Panc1 (cell line): ENCODE data around the gene PLA2G4C. TPM values are rescaled to one million over a fixed set of nuclear protein-coding genes. Genes with fewer than 3 reads are reported as not detected.

ENCODE experiments used
- ATAC-seq: fragments of 200-7000 bp; cut with Tn5 transposase; 2 replicates; pipeline ENCODE4 v1.9.1; 2020; ENCODE audit warnings: mild to moderate bottlenecking, moderate library complexity
- BruUV-seq: library from RNA; stranded (reverse); fragments of 400-500 nt; replicated peaks from 2 replicates; lab custom pipeline; 2021; lab: Mats Ljungman, UMichigan
- CTCF ChIA-PET: fragments of 300-600 bp; sonication (Branson Sonifier 250); formaldehyde crosslinking; loops from one replicate; lab custom pipeline; 2022; ENCODE audit warnings: antibody characterized with exemption; lab: Charles Lee
- POLR2A ChIA-PET: fragments of 300-600 bp; sonication (Branson Sonifier 250); formaldehyde crosslinking; loops from one replicate; lab custom pipeline; 2022; ENCODE audit warnings: antibody characterized with exemption; lab: Charles Lee
- DNase-seq: peaks from one replicate; pipeline ENCODE4 v3.0.0-alpha.2; 2010; ENCODE audit warnings: low read depth, low spot score
- H3K27ac ChIP-seq: 2 replicates; pipeline ENCODE4 v1.5.1; 2011; ENCODE audit warnings: mild to moderate bottlenecking, low read length, inconsistent platforms
- H3K27me3 ChIP-seq: fragments of 200-500 bp; sonication (Bioruptor generic); 2 replicates; pipeline ENCODE4 v1.6.0; 2014; ENCODE audit warnings: low read length, inconsistent platforms; ENCODE audit not compliant: control insufficient read depth, insufficient read depth
- H3K36me3 ChIP-seq: fragments of 200-500 bp; sonication (Bioruptor generic); 2 replicates; pipeline ENCODE4 v1.5.1; 2014; ENCODE audit warnings: inconsistent platforms, mild to moderate bottlenecking, low read length, moderate library complexity; ENCODE audit not compliant: control insufficient read depth, insufficient read depth
- H3K4me1 ChIP-seq: 2 replicates; pipeline ENCODE4 v1.5.1; 2011; ENCODE audit warnings: inconsistent platforms, mild to moderate bottlenecking, low read length, moderate library complexity; ENCODE audit not compliant: control insufficient read depth, insufficient read depth
- H3K4me3 ChIP-seq, 2 experiments: 2 replicates each; pipeline ENCODE4 v1.5.1; 2011 to 2012; ENCODE audit warnings: low read depth in 2 of 2, low read length in 2 of 2, mild to moderate bottlenecking in 2 of 2, inconsistent platforms in 1 of 2, moderate library complexity in 1 of 2
- H3K9me3 ChIP-seq: fragments of 200-500 bp; sonication (Bioruptor generic); 2 replicates; pipeline ENCODE4 v1.5.1; 2014; ENCODE audit warnings: low read depth, mild to moderate bottlenecking, inconsistent platforms, low read length, moderate library complexity; ENCODE audit not compliant: control insufficient read depth, insufficient read depth
- POLR2AphosphoS5 ChIP-seq: IDR thresholded peaks from 2 replicates; pipeline ENCODE4 v1.6.1; 2012; ENCODE audit warnings: mild to moderate bottlenecking, low read depth, low read length, moderate library complexity
- SIN3A ChIP-seq: IDR thresholded peaks from 2 replicates; pipeline ENCODE4 v1.6.1; 2012; ENCODE audit warnings: low read depth, mild to moderate bottlenecking, low read length, moderate library complexity, borderline replicate concordance; ENCODE audit not compliant: insufficient read depth
- TCF7L2 ChIP-seq: IDR thresholded peaks from 2 replicates; pipeline ENCODE4 v1.6.1; 2011; ENCODE audit warnings: mild to moderate bottlenecking, low read depth, low read length, inconsistent platforms
- in situ Hi-C: cut with HindIII; loops from 2 replicates; pipeline ENCODE4 v1.10.0; 2016; ENCODE audit warnings: low sequenced_read_pairs, low pct_unique_long_range_greater_than_20kb
- intact Hi-C: fragments of 100-400 bp; cut with micrococcal nuclease; formaldehyde crosslinking; loops from one replicate; pipeline ENCODE4 v1.10.0; 2022; ENCODE audit not compliant: unreplicated experiment
- total RNA-seq: library from RNA; stranded (reverse); gene quantifications from one replicate; pipeline ENCODE4 v1.2.1, GENCODE V29; 2021; ENCODE audit not compliant: unreplicated experiment
- TF ChIP-seq, protein P1 (sequence below): fragments of 450-650 bp; IDR thresholded peaks from 2 replicates; pipeline ENCODE4 v1.5.1; 2017; ENCODE audit warnings: mild to moderate bottlenecking
- TF ChIP-seq, protein P2 (sequence below), 2 experiments: IDR thresholded peaks; 2 replicates each; pipeline ENCODE4 v1.6.1; 2011 to 2012; ENCODE audit warnings: low read depth in 2 of 2, control low read depth in 1 of 2, low read length in 1 of 2, mild to moderate bottlenecking in 1 of 2, moderate library complexity in 1 of 2; ENCODE audit not compliant: insufficient read depth in 1 of 2

Gene PLA2G4C
- total RNA-seq, 1 experiment from 2014 or later = 2.0 TPM

DNA sequence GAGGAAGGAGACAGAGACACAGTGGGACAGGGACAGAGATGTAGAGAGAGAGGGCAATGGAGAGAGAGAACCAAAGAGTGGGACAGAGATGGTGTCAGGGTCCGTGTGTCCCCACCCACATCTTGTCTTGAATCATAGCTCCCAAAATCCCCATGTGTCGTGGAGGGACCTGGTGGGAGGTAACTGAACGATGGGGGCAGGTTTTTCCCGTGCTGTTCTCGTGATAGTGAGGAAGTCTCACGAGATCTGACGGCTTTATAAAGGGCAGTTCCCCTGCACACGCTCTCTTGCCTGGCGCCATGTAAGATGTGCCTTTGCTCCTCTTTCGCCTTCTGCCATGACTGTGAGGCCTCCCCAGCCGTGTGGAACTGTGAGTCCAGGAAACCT lies 7.5 kb upstream of the PLA2G4C start:
- CTCF ChIA-PET = no interaction called here
- intact Hi-C loops = no loop called here
- Histone ChIP-seq H3K27ac (no peak overlapping the region), H3K27me3 (no peaks in the 10 kb centered on the region), H3K36me3 (no peaks in the 10 kb centered on the region; the same call in 1 of the 2 replicates), H3K4me1 (no peaks in the 10 kb centered on the region), H3K9me3 (no peaks in the 10 kb centered on the region), H3K4me3 (no peak overlapping the region)
- no TSS peak for BruUV-seq
- DNase-seq (no peak), ATAC-seq (no peak)
- POLR2A ChIA-PET = no interaction called here
- TF ChIP-seq POLR2AphosphoS5 = no peak
- TF ChIP-seq SIN3A = no peak
- TF ChIP-seq TCF7L2 = no peak
- TF ChIP-seq, protein P1, sequence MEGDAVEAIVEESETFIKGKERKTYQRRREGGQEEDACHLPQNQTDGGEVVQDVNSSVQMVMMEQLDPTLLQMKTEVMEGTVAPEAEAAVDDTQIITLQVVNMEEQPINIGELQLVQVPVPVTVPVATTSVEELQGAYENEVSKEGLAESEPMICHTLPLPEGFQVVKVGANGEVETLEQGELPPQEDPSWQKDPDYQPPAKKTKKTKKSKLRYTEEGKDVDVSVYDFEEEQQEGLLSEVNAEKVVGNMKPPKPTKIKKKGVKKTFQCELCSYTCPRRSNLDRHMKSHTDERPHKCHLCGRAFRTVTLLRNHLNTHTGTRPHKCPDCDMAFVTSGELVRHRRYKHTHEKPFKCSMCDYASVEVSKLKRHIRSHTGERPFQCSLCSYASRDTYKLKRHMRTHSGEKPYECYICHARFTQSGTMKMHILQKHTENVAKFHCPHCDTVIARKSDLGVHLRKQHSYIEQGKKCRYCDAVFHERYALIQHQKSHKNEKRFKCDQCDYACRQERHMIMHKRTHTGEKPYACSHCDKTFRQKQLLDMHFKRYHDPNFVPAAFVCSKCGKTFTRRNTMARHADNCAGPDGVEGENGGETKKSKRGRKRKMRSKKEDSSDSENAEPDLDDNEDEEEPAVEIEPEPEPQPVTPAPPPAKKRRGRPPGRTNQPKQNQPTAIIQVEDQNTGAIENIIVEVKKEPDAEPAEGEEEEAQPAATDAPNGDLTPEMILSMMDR = no peak
- in situ Hi-C loops = no loop called here

DNA sequence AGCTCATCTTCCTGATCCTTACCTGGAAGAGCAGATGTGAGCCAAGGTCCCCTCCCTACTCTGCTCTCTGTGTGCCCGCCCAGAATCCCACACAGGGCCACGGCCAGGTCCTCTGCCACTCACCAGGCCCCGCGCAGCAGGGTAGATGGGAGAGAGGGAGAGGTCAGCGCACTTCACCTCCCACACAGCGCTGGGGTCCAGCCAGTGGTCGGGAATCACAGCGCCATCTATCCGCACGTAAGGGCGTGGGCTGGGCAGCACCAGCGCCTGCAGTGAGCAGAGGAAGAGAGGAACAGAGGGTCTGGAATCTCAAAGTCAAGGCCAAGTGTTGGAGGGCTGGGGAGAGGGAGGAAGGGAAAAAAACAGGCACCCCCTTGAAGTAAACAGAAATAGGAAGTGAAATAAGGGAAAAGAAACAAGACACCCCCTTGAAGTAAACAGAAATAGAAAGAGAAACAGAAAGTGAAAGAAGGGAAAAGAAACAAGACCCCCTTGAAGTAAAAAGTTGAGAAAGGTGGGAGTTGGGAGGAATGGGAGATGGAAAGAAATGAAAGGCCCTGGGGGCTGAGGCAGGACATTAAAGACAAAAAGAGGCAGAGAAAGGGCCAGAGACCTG lies 7.0 kb upstream of the PLA2G4C start:
- H3K36me3 ChIP-seq = no peaks in the 10 kb centered on the region; the same call in 1 of the 2 replicates
- CTCF ChIA-PET = no interaction called here

DNA sequence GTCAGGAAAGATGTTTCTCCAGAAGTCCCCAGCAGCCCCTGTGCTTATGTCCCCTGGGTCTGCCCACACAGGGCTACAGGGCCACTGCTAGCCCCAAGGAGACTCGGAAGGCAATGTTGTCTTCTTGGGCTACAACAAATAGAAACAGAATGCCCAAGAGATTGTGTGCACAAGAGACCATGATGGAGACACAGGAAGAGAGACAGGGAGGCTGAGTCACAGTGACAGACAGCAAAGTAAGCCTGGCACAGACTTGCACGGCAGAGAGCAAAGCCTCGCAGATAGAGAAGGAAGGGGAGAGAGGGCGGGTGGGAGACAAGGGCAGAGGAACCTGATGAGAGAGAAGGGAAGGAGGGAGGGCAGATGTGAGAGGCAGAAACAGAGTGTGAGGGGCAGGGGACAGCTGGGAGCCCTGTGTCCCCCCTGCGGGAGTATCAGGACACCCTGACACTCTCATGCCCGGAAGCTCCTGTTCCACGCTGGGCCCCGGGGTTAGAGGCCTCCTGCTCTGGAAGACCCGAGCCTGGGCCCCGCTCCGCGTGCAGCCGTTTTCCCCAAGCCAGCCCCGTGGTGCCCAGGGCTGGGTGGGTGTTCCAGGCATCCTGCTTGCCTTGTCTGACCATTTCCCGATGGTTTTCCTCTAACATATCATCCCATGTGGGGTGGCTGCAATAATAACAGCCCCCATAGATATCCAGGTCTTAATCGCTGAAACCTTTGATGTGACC lies 2.7 kb upstream of the PLA2G4C start:
- intact Hi-C loops (no loop called here), in situ Hi-C loops (no loop called here)
- CTCF ChIA-PET = interaction anchor here (0.7 kb wide), 1 partner anchor 147 kb away, joined by 5 read pairs; no protein-coding TSS in a partner anchor
- H3K4me3 ChIP-seq = no peak overlapping the region
- no peak overlapping the region for H3K27ac ChIP-seq
- no TSS peak for BruUV-seq
- no peaks in the 10 kb centered on the region for H3K27me3 ChIP-seq
- no peaks in the 10 kb centered on the region; the same call in 1 of the 2 replicates for H3K4me1 ChIP-seq
- ATAC-seq = no peak
- H3K9me3 ChIP-seq = no peaks in the 10 kb centered on the region
- DNase-seq = no peak
- POLR2A ChIA-PET = no interaction called here
- TF ChIP-seq POLR2AphosphoS5 (no peak), TCF7L2 (no peak), SIN3A (no peak)
- TF ChIP-seq, protein P1 = no peak
- TF ChIP-seq, protein P2, sequence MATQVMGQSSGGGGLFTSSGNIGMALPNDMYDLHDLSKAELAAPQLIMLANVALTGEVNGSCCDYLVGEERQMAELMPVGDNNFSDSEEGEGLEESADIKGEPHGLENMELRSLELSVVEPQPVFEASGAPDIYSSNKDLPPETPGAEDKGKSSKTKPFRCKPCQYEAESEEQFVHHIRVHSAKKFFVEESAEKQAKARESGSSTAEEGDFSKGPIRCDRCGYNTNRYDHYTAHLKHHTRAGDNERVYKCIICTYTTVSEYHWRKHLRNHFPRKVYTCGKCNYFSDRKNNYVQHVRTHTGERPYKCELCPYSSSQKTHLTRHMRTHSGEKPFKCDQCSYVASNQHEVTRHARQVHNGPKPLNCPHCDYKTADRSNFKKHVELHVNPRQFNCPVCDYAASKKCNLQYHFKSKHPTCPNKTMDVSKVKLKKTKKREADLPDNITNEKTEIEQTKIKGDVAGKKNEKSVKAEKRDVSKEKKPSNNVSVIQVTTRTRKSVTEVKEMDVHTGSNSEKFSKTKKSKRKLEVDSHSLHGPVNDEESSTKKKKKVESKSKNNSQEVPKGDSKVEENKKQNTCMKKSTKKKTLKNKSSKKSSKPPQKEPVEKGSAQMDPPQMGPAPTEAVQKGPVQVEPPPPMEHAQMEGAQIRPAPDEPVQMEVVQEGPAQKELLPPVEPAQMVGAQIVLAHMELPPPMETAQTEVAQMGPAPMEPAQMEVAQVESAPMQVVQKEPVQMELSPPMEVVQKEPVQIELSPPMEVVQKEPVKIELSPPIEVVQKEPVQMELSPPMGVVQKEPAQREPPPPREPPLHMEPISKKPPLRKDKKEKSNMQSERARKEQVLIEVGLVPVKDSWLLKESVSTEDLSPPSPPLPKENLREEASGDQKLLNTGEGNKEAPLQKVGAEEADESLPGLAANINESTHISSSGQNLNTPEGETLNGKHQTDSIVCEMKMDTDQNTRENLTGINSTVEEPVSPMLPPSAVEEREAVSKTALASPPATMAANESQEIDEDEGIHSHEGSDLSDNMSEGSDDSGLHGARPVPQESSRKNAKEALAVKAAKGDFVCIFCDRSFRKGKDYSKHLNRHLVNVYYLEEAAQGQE (IDR thresholded peaks at IDR 0.05; ENCODE audit: insufficient read depth in 1 of 2, low read depth in 2 of 2, low read length in 1 of 2) = no peak
- H3K36me3 ChIP-seq = no peaks in the 10 kb centered on the region

More for the DNA sequence above, 7.0 kb upstream of the PLA2G4C start:
- Histone ChIP-seq H3K4me3 (no peak overlapping the region), H3K27me3 (no peaks in the 10 kb centered on the region), H3K4me1 (no peaks in the 10 kb centered on the region), H3K27ac (no peak overlapping the region), H3K9me3 (no peaks in the 10 kb centered on the region)
- intact Hi-C loops = no loop called here
- POLR2A ChIA-PET = no interaction called here
- TF ChIP-seq SIN3A (no peak), TCF7L2 (no peak)
- no peak for DNase-seq
- no peak for ATAC-seq
- in situ Hi-C loops = no loop called here
- BruUV-seq = no TSS peak
